GM21515 (cell line): ENCODE measurements around the gene BSG.

Experiments
- ATAC-seq: cut with Tn5 transposase; IDR thresholded peaks from one replicate; pipeline ENCODE4 v1.9.1; 2021; ENCODE audit not compliant: unreplicated experiment

The BSG gene

DNA sequence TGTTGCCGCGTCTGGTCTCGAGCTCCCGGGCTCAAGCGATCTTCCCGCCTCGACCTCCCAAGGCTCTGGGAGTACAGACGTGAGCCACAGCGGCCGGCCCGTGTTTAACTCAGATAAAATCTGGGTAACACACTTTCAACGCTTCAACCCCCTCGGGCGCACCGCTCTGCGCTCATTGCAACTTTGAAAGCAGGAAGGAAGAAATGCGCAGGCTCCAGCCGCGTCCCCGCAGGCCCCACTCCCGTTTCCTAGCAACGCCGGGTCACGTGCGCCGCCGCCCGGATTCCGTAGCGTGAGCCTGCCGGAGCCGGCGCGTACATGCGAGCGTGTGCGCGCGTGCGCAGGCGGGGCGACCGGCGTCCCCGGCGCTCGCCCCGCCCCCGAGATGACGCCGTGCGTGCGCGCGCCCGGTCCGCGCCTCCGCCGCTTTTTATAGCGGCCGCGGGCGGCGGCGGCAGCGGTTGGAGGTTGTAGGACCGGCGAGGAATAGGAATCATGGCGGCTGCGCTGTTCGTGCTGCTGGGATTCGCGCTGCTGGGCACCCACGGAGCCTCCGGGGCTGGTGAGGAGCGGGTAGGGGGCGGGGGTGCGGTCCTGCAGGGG is at the start of gene BSG:
BSG (plus strand) TSS at position 457 of the 603 bp plus-strand sequence; CDS start at position 496, 39 bp downstream.
- peak; percentile 73 for ATAC-seq

DNA sequence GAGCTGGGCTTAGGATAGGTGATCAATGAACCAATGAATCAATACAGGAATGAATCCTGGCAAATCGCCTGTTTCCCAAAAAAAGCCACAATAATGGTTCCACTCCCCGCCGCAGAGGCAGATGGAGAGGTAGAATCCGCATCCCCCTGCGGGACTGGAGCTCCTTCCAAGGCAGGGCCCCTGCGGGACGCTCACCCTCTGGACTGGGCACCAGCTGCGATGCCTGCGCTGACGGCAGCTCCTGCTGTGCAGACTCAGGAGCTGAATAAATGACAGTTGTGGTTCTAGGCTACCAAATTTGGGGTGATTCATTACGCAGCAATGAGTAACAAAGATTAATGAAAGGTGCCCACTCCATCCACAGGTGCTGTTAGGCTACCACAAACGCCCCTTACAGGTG is 49.7 kb upstream of the BSG start:
- no peak for ATAC-seq

- ATAC-seq = no peak
Measured at GRCh38 chr19:524062-524674, 48.2 kb upstream of the BSG start.

DNA sequence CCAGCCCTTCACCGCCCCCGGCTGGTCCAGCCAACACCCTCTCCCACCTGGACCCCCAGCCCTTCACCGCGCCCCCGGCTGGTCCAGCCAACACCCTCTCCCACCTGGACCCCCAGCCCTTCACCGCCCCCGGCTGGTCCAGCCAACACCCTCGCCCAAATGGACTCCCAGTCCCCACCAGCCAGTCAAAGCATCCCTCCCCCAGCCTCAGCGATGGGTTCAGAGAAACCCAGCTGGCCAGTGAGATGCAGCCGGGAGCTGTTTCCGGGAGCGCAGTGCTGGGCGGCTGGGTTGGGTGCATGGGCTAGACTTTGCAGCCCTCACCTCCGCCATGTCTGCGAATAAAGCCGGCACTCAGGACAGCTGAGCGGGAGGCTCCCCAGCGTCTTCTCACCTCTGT is 47.4 kb upstream of the BSG start:
- ATAC-seq = no peak

DNA sequence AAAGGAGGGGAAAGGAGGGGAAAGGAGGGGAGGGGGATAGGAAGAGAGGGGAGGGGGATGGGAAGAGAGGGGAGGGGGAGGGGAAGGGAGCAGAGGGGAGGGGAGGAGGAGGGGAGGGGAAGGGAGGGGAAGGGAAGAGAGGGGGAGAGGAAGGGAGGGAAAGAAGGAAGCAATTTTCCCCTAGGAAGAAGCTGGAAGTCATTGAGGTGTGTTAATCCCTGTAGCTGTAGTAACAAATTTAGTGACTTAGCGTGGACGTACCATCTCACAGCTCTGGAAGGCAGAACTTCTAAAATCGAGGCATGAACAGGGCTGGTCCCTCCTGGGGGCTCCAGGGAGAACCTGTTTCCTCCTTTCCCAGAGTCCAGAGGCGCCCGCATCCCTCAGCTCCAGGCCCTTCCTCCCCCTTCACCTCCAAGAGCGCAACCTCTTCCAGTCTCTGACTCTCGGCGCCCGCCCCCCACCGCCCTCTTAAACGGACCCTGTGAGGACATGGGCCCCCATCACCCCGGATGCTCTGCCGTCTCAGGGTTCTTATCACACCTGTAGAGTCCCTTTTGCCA is 46.5 kb upstream of the BSG start:
- ATAC-seq = no peak

DNA sequence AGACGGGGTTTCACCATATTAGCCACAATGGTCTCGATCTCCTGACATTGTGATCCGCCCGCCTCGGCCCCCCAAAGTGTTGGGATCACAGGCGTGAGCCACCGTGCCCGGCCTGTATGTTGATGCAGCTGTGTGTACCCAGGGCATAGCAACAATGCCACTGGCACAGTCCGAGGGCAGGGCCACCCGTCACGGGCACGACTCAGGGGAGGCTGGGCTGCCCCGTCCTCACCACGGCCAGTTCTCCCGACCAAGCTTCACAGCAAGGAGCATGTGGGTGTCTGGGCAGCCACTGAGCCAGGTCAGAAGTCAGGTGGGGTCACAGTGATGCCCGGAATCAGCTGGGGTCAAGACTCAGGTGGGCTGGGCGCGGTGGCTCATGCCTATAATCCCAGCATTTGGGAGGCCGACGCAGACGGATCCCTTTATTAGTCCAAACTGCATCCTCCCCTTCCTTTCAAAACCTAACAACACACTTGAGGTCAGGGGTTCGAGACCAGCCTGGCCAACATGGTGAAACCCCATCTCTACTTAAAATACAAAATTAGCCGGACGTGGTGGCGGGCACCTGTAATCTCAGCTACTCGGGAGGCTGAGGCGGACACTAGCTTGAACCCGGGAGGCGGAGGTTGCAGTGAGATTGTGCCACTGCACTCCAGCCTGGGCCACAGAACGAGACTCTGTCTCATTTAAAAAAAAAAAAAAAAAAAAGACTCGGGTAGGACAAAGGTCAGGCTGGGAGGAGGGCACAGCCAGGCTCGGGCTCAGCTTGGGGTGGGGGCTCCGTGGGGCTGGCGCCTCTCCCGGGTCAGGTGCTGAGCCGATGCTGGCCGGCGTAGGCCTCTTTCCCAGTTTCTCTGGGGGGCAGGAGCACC is 42.0 kb upstream of the BSG start:
- no peak for ATAC-seq

- peak; percentile 56 for ATAC-seq
Measured at GRCh38 chr19:531009-531752, 41.2 kb upstream of the BSG start.

DNA sequence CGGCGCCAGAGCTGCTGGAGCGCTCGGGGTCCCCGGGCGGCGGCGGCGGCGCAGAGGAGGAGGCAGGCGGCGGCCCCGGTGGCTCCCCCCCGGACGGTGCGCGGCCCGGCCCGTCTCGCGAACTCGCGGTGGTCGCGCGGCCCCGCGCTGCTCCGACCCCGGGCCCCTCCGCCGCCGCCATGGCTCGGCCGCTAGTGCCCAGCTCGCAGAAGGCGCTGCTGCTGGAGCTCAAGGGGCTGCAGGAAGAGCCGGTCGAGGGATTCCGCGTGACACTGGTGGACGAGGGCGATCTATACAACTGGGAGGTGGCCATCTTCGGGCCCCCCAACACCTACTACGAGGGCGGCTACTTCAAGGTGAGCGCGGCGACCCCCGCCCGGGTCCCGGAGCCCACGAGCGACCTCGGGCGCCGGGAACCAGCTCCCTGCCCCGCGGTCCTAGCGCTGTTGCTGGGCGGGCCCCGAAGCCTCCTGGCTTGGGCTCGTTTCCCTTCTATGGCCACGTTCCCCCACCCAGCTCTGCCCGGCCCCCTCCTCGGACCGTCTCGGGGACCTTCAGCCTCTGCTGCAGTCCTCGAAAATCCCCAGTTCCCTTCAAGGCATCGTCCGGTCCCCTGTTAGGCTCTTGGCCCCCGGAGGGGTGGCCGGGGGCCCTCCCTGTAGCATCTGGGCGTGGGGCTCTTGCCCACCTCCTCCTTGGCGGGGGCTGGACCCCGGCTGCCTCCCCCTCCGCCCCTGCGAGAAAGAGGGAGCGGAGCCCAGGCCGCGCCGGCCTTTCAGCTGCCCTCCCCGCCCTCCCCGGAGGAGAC is 40.4 kb upstream of the BSG start, which contains the start of gene CDC34:
CDC34 (plus strand) TSS at position 8 of the 808 bp plus-strand sequence; CDS start at position 180, 172 bp downstream.
- ATAC-seq = peak; percentile 46

DNA sequence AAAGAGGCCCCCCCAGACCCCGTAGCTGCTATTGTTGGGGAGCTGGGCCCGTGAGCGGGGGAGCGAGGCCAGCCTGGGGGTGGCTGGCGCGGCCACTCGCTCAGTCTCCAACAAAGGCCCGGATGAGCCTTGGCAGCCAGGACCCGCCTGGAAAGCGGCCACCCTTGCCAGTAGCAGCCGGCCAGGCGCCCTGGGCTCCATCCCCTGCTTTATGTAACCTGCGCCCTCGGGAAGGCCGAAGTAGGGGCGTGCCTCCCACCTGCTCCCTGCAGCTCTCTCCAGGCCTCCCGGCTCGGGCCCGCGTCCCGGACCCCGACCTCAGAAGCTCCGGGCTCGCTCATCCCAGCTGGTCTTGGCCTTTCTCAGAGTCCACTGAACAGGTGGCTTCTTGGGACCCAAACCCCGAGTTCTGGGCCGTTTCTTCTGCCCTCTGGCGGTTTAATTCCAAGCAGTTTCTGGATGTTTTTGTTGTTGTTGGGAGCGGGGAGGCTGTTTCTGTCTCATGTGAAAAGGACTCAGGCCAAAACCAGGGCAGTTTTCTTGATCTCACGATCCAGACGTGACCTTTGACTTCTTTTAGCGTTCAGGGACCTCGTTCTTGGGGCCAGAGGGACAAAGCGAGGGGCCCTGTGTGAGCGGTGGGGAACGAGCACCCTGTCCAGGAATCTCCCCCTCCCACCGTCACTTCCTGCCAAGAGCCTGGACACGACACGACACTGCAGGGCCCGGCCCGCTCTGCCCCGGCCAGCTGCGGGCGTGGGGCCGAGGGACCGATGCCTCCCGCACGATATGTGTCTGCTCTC is 39.6 kb upstream of the BSG start:
- ATAC-seq = no peak

- no peak for ATAC-seq
Measured at GRCh38 chr19:533364-534058, 38.9 kb upstream of the BSG start.

DNA sequence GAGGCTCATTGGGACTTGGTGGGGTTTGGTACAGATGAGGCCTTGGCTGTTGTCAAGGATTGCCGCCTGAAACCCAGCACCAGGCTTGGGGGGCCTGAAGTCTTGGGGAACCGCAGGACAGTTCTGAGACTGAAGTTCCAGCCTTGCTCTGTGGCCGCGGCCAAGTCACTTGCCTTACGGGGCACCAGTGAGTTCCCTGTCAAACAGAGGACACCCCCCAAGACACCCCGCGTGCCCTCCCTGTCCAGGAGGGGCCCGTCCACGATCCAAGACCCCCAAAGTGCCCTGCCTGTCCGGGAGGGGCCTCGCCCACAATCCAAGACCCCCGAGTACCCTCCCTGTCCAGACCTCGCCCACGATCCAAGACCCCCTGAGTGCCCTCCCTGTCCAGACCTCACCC is 38.3 kb upstream of the BSG start:
- no peak for ATAC-seq

GRCh38 chr19:535017-535835 is 37.2 kb upstream of the BSG start:
- ATAC-seq = no peak

DNA sequence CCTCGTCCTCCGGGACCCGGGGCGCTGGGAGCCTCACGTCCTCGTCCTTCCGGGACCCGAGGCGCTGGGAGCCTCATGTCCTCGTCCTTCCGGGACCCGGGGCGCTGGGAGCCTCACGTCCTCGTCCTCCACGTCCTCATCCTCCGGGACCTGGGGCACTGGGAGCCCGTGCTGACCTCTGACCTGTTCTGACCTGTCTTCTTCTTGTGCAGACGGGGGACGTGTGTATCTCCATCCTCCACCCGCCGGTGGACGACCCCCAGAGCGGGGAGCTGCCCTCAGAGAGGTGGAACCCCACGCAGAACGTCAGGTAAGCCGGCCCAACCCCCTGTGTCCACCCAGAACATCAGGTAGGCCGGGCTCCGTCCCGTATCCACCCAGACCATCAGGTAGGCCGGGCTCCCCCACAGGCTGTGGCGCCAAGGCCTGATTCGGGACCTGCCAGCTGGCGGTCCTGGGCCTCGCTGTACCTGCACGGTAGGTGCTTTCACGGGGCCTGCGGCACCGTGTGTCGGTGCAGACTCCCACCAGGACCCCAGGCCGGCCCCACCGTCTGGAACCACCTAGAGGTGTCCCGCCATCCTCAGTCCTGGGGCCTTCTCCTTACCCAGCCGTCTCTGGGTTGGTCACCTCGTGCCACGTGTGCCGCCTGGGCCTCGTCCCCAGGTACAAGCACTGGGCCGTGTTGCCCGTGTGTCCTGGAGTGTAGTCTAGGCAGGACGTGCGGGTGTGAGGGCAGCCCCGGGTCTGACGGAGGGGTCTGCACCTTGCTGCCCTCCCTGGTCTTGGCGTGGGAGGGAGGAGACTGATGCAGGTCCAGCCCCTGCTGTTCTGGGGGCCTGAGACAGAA is 36.1 kb upstream of the BSG start:
- ATAC-seq = no peak

GRCh38 chr19:536881-537404 is 35.5 kb upstream of the BSG start:
- no peak for ATAC-seq

GRCh38 chr19:538641-539428 is 33.6 kb upstream of the BSG start:
- no peak for ATAC-seq
